ENCODE measurements around the gene RPE.

The RPE gene

GRCh38 chr2:210049831-210050230 lies 47.4 kb downstream of the RPE start:
- H3K36me3 ChIP-seq (ENCODE audit: control insufficient read depth, insufficient read depth, low read length, severe bottlenecking): peaks cover 8% of the 10 kb centered on the region
- H3K4me1 ChIP-seq (ENCODE audit: control insufficient read depth, insufficient read depth, low read length): no peaks in the 10 kb centered on the region
- H3K9me3 ChIP-seq (ENCODE audit: control insufficient read depth, low read length): peaks cover 7% of the 10 kb centered on the region
- no peak overlapping the region for H3K4me3 ChIP-seq (ENCODE audit: low read length)
- H3K9ac ChIP-seq (ENCODE audit: low read length): no peak overlapping the region
- no peak for DNase-seq (ENCODE audit: low read depth)
- no peaks in the 10 kb centered on the region for H3K27me3 ChIP-seq (replicated peaks; ENCODE audit: control insufficient read depth, insufficient read depth, low read length)

- Histone ChIP-seq H3K36me3 (ENCODE audit: control insufficient read depth, insufficient read depth, low read length, severe bottlenecking) (peaks cover 7% of the 10 kb centered on the region), H3K9ac (ENCODE audit: low read length) (no peak overlapping the region), H3K4me3 (ENCODE audit: low read length) (no peak overlapping the region), H3K27me3 (replicated peaks; ENCODE audit: control insufficient read depth, insufficient read depth, low read length) (no peaks in the 10 kb centered on the region), H3K9me3 (ENCODE audit: control insufficient read depth, low read length) (peaks cover 11% of the 10 kb centered on the region), H3K4me1 (ENCODE audit: control insufficient read depth, insufficient read depth, low read length) (no peaks in the 10 kb centered on the region)
- no peak for DNase-seq (ENCODE audit: low read depth)
These were observed 48.4 kb downstream of the RPE start for GRCh38 chr2:210050885-210051284.

GRCh38 chr2:210054696-210055095 lies 52.3 kb downstream of the RPE start:
- peaks cover 11% of the 10 kb centered on the region for H3K9me3 ChIP-seq (ENCODE audit: control insufficient read depth, low read length)
- H3K4me1 ChIP-seq (ENCODE audit: control insufficient read depth, insufficient read depth, low read length): no peaks in the 10 kb centered on the region
- DNase-seq (ENCODE audit: low read depth): no peak
- no peak overlapping the region for H3K4me3 ChIP-seq (ENCODE audit: low read length)
- H3K9ac ChIP-seq (ENCODE audit: low read length): no peak overlapping the region
- no peaks in the 10 kb centered on the region for H3K36me3 ChIP-seq (ENCODE audit: control insufficient read depth, insufficient read depth, low read length, severe bottlenecking)
- no peaks in the 10 kb centered on the region for H3K27me3 ChIP-seq (replicated peaks; ENCODE audit: control insufficient read depth, insufficient read depth, low read length)

- Histone ChIP-seq H3K9me3 (ENCODE audit: control insufficient read depth, low read length) (peaks cover 11% of the 10 kb centered on the region), H3K27me3 (replicated peaks; ENCODE audit: control insufficient read depth, insufficient read depth, low read length) (no peaks in the 10 kb centered on the region), H3K9ac (ENCODE audit: low read length) (no peak overlapping the region), H3K36me3 (ENCODE audit: control insufficient read depth, insufficient read depth, low read length, severe bottlenecking) (no peaks in the 10 kb centered on the region), H3K4me3 (ENCODE audit: low read length) (no peak overlapping the region), H3K4me1 (ENCODE audit: control insufficient read depth, insufficient read depth, low read length) (no peaks in the 10 kb centered on the region)
- DNase-seq (ENCODE audit: low read depth): no peak
These were observed 53.4 kb downstream of the RPE start for GRCh38 chr2:210055825-210056224.

- H3K9me3 ChIP-seq (ENCODE audit: control insufficient read depth, low read length): no peaks in the 10 kb centered on the region
- no peaks in the 10 kb centered on the region for H3K4me1 ChIP-seq (ENCODE audit: control insufficient read depth, insufficient read depth, low read length)
- no peak for DNase-seq (ENCODE audit: low read depth)
- H3K27me3 ChIP-seq (replicated peaks; ENCODE audit: control insufficient read depth, insufficient read depth, low read length): no peaks in the 10 kb centered on the region
- H3K9ac ChIP-seq (ENCODE audit: low read length): no peak overlapping the region
- no peaks in the 10 kb centered on the region for H3K36me3 ChIP-seq (ENCODE audit: control insufficient read depth, insufficient read depth, low read length, severe bottlenecking)
- H3K4me3 ChIP-seq (ENCODE audit: low read length): no peak overlapping the region
These were observed 60.9 kb downstream of the RPE start for GRCh38 chr2:210063306-210063705.
